Measurements from ENCODE around the gene MCU. TPM values are rescaled to one million over a fixed set of nuclear protein-coding genes. Genes with fewer than 3 reads are reported as not detected.
"Not testable (repeated sequence)": the region's sequence is repeated elsewhere in the genome, so short reads cannot be mapped to it uniquely, and the experiment has no call there.

MCU gene
- total and polyA plus RNA-seq, 2 of the 8 experiments (the other 6 are each of a cell fraction or from before 2014, with no cell fraction given), result 51.6 to 62.2 TPM

DNA sequence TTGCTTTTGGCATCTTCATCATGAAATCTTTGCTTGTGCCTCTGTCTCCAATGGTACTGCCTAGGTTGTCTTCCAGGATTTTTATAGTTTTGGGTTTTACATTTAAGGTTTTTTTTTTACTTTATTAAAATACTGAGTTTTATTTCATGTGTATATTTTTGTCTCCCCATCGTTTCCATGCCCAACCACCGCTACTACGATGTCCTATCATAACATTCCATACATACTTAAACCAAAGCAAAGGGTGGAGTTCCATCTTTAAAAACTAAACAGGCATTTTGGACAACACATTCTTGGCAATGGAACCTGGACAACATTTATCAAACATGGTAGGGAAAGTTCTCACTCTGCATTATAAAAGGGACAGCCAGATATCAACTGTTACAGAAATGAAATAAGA is 225.3 kb downstream of the MCU start:
- CTCF ChIA-PET (ENCODE audit: partially characterized antibody), result interaction anchor here (0.8 kb wide), 1 partner anchor 8 kb away, joined by 3 read pairs; no protein-coding TSS in a partner anchor
- H4K5ac ChIP-seq (ENCODE audit: insufficient read length, low read depth, low read length); H4K91ac ChIP-seq (replicated peaks; ENCODE audit: insufficient read length, low read length); DNase-seq (ENCODE audit: low read depth in 1 of 2, low spot score in 2 of 2); H2AK5ac ChIP-seq (ENCODE audit: low read depth, low read length); H3K27ac ChIP-seq (ENCODE audit: low read depth, low read length); H3K9me3 ChIP-seq (ENCODE audit: insufficient read depth in 2 of 2, low read depth in 1 of 2, low read length in 1 of 2); H3K56ac ChIP-seq (replicated peaks; ENCODE audit: insufficient read length, low read depth, low read length); H2BK120ac ChIP-seq (replicated peaks; ENCODE audit: low read depth, low read length); H3K79me1 ChIP-seq (ENCODE audit: low read depth, low read length); H2BK12ac ChIP-seq (ENCODE audit: low read depth, low read length); H4K8ac ChIP-seq (ENCODE audit: extremely low read depth, insufficient read depth, low read length); H3K27me3 ChIP-seq (replicated peaks in 1 of 4; ENCODE audit: control insufficient read depth in 3 of 4, extremely low read depth in 1 of 4, insufficient read depth in 3 of 4, low read length in 3 of 4); H2BK5ac ChIP-seq (ENCODE audit: low read depth, low read length); FAIRE-seq; H2BK20ac ChIP-seq (ENCODE audit: low read length); H3K14ac ChIP-seq (ENCODE audit: insufficient read length); H3K36me3 ChIP-seq (ENCODE audit: control insufficient read depth in 2 of 4, insufficient read depth in 4 of 4, low read length in 3 of 4); H3K9ac ChIP-seq (replicated peaks in 1 of 4; ENCODE audit: extremely low read depth in 1 of 4, low read depth in 3 of 4, low read length in 3 of 4); H2AFZ ChIP-seq (ENCODE audit: low read length); H3K23me2 ChIP-seq (ENCODE audit: low read depth, low read length); H3K18ac ChIP-seq (ENCODE audit: extremely low read depth, low read length); H3K23ac ChIP-seq (ENCODE audit: insufficient read length); H3K4me3 ChIP-seq (ENCODE audit: extremely low read depth in 1 of 4, insufficient read depth in 2 of 4, low read depth in 3 of 4, low read length in 4 of 4); H3K4ac ChIP-seq (replicated peaks; ENCODE audit: insufficient read length, low read depth, low read length); POLR2A ChIA-PET (ENCODE audit: partially characterized antibody); H4K20me1 ChIP-seq (replicated peaks in 1 of 2; ENCODE audit: control insufficient read depth in 1 of 2, insufficient read depth in 2 of 2, low read length in 2 of 2); H3K4me1 ChIP-seq (replicated peaks in 1 of 4; ENCODE audit: control insufficient read depth in 3 of 4, insufficient read depth in 4 of 4, low read length in 3 of 4); H3K79me2 ChIP-seq (ENCODE audit: control insufficient read depth in 1 of 2, insufficient read depth in 2 of 2, low read length in 2 of 2); H3K4me2 ChIP-seq (ENCODE audit: insufficient read depth in 1 of 2, low read depth in 2 of 2, low read length in 2 of 2); H2BK15ac ChIP-seq (ENCODE audit: low read length): not testable (repeated sequence)
- 91% methylated on average over 3 of the region's 3 CpGs; no CpG with 5 or more reads in 1 of the 2 experiments for WGBS, 2 experiments (ENCODE audit: extremely low coverage in 1 of 2, insufficient coverage in 1 of 2, insufficient read length in 1 of 2, insufficient replicate concordance in 2 of 2, low coverage in 1 of 2, low lambda C conversion rate in 2 of 2, missing lambda C conversion rate in 1 of 2)

DNA sequence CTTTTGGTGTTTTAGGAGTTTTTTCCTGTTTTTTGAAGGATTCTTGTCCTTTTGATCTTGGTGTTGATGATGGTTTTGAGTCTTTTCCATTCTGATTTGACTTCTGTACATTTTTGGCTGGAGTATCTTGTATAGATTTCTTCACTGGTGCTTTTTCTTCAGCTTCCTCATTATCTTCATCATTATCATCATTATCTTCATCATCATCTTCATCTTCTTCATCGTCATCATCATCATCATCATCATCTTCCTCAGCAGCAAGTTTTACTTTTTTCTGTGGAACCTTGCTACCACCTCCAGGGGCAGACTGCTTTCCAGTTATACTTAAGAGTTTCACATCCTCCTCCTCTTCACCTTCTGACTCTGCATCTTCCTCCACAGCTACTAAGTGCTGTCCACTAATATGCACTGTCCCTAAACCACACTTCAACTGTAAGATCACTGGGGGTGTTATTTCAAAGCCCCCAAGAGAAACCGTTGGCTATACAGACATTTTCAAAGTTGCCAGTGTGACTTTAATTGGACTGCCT is 225.9 kb downstream of the MCU start:
- H4K5ac ChIP-seq (ENCODE audit: insufficient read length, low read depth, low read length); H3K9me3 ChIP-seq (ENCODE audit: insufficient read depth in 2 of 2, low read depth in 1 of 2, low read length in 1 of 2); H2BK12ac ChIP-seq (ENCODE audit: low read depth, low read length); H3K36me3 ChIP-seq (ENCODE audit: control insufficient read depth in 2 of 4, insufficient read depth in 4 of 4, low read length in 3 of 4); H2BK120ac ChIP-seq (replicated peaks; ENCODE audit: low read depth, low read length); H2BK20ac ChIP-seq (ENCODE audit: low read length); H3K23ac ChIP-seq (ENCODE audit: insufficient read length); H4K91ac ChIP-seq (replicated peaks; ENCODE audit: insufficient read length, low read length); H3K27me3 ChIP-seq (replicated peaks in 1 of 4; ENCODE audit: control insufficient read depth in 3 of 4, extremely low read depth in 1 of 4, insufficient read depth in 3 of 4, low read length in 3 of 4); H3K18ac ChIP-seq (ENCODE audit: extremely low read depth, low read length); POLR2A ChIA-PET (ENCODE audit: partially characterized antibody); H3K4me1 ChIP-seq (replicated peaks in 1 of 4; ENCODE audit: control insufficient read depth in 3 of 4, insufficient read depth in 4 of 4, low read length in 3 of 4); H2BK5ac ChIP-seq (ENCODE audit: low read depth, low read length); H2AK5ac ChIP-seq (ENCODE audit: low read depth, low read length); H3K14ac ChIP-seq (ENCODE audit: insufficient read length); H3K79me1 ChIP-seq (ENCODE audit: low read depth, low read length); H3K4ac ChIP-seq (replicated peaks; ENCODE audit: insufficient read length, low read depth, low read length); DNase-seq (ENCODE audit: low read depth in 1 of 2, low spot score in 2 of 2); H3K79me2 ChIP-seq (ENCODE audit: control insufficient read depth in 1 of 2, insufficient read depth in 2 of 2, low read length in 2 of 2); H3K9ac ChIP-seq (replicated peaks in 1 of 4; ENCODE audit: extremely low read depth in 1 of 4, low read depth in 3 of 4, low read length in 3 of 4); H2BK15ac ChIP-seq (ENCODE audit: low read length); H3K56ac ChIP-seq (replicated peaks; ENCODE audit: insufficient read length, low read depth, low read length); H3K4me2 ChIP-seq (ENCODE audit: insufficient read depth in 1 of 2, low read depth in 2 of 2, low read length in 2 of 2); H2AFZ ChIP-seq (ENCODE audit: low read length); H3K27ac ChIP-seq (ENCODE audit: low read depth, low read length); H4K20me1 ChIP-seq (replicated peaks in 1 of 2; ENCODE audit: control insufficient read depth in 1 of 2, insufficient read depth in 2 of 2, low read length in 2 of 2); H3K23me2 ChIP-seq (ENCODE audit: low read depth, low read length); FAIRE-seq; H4K8ac ChIP-seq (ENCODE audit: extremely low read depth, insufficient read depth, low read length); H3K4me3 ChIP-seq (ENCODE audit: extremely low read depth in 1 of 4, insufficient read depth in 2 of 4, low read depth in 3 of 4, low read length in 4 of 4): not testable (repeated sequence)
- 82 to 100% methylated on average over 1 to 2 of the region's 2 CpGs for WGBS, 2 experiments (ENCODE audit: extremely low coverage in 1 of 2, insufficient coverage in 1 of 2, insufficient read length in 1 of 2, insufficient replicate concordance in 2 of 2, low coverage in 1 of 2, low lambda C conversion rate in 2 of 2, missing lambda C conversion rate in 1 of 2)
- CTCF ChIA-PET (ENCODE audit: partially characterized antibody), result interaction anchor here (0.6 to 0.8 kb wide), 2 partner anchors 8 to 862 kb away, joined by 3 read pairs; no protein-coding TSS in a partner anchor
